ENCODE measurements around the gene OTUD3. TPM values are rescaled to one million over a fixed set of nuclear protein-coding genes. Genes with fewer than 3 reads are reported as not detected.
A peak's percentile ranks its signal among the peaks of the same experiment; 100 is the strongest.

The OTUD3 gene
- total and polyA plus RNA-seq, 2 of the 13 experiments (the other 11 are each of a cell fraction or from before 2014, with no cell fraction given), result 5.2 to 7.5 TPM

- TF ChIP-seq ZNF326 (CRISPR knock-in tag; IDR thresholded peaks at IDR 0.05; ENCODE audit: borderline replicate concordance), result no peak
- TF ChIP-seq ZSCAN30 (CRISPR knock-in tag; IDR thresholded peaks at IDR 0.05), result no peak
- no peak for TF ChIP-seq ATF4 (CRISPR knock-in tag; IDR thresholded peaks at IDR 0.05)
- peak; percentile 80; the same call in 1 of the 2 replicates for TF ChIP-seq AKAP8 (CRISPR knock-in tag; IDR thresholded peaks at IDR 0.05)
- TF ChIP-seq SMC3 (IDR thresholded peaks at IDR 0.05; ENCODE audit: low read length), result no peak
- no peak for TF ChIP-seq SRY (CRISPR knock-in tag; IDR thresholded peaks at IDR 0.05)
- TF ChIP-seq TCF12 (IDR thresholded peaks at IDR 0.05), result no peak
- TF ChIP-seq TCF12 (CRISPR knock-in tag; IDR thresholded peaks at IDR 0.05), result no peak
- TF ChIP-seq HNF1B (CRISPR knock-in tag; IDR thresholded peaks at IDR 0.05), result peak; percentile 77
- TF ChIP-seq JUNB (CRISPR knock-in tag; IDR thresholded peaks at IDR 0.05; ENCODE audit: borderline replicate concordance), result peak; percentile 94; the same call in 1 of the 2 replicates
- TF ChIP-seq ZNF282 (IDR thresholded peaks at IDR 0.05; ENCODE audit: partially characterized antibody), result no peak
- no peak for TF ChIP-seq ZNF354B (CRISPR knock-in tag; IDR thresholded peaks at IDR 0.05)
- TF ChIP-seq THAP9 (CRISPR knock-in tag; IDR thresholded peaks at IDR 0.05; ENCODE audit: borderline replicate concordance), result no peak
- TF ChIP-seq ATF3 (CRISPR knock-in tag; IDR thresholded peaks at IDR 0.05), result peak; percentile 86
- TF ChIP-seq HMGXB4 (CRISPR knock-in tag; IDR thresholded peaks at IDR 0.05; ENCODE audit: borderline replicate concordance in 1 of 2, low read depth in 1 of 2), result no peak
- no peak for TF ChIP-seq ZNF251 (CRISPR knock-in tag; IDR thresholded peaks at IDR 0.05)
- TF ChIP-seq MED8 (CRISPR knock-in tag; IDR thresholded peaks at IDR 0.05; ENCODE audit: insufficient replicate concordance), result no peak
- peak; percentile 9; the same call in 1 of the 2 replicates for TF ChIP-seq TFDP1 (CRISPR knock-in tag; IDR thresholded peaks at IDR 0.05; ENCODE audit: borderline replicate concordance)
- TF ChIP-seq RCOR2 (CRISPR knock-in tag; IDR thresholded peaks at IDR 0.05), result peak; percentile 80
- TF ChIP-seq MXI1 (IDR thresholded peaks at IDR 0.05; ENCODE audit: borderline replicate concordance, low read depth, low read length), result no peak
- TF ChIP-seq ZNF776 (CRISPR knock-in tag; IDR thresholded peaks at IDR 0.05), result no peak
Observed at GRCh38 chr1:19925342-19926070, 43.3 kb downstream of the OTUD3 start (continued).
